ENCODE measurements around the gene PANK4. TPM values are rescaled to one million over a fixed set of nuclear protein-coding genes. Genes with fewer than 3 reads are reported as not detected.

The PANK4 gene
- total and polyA plus RNA-seq, 2 donors (not counting 3 experiments of a cell fraction or from before 2014, with no cell fraction given): 22.1 to 34.0 TPM

GRCh38 chr1:2534687-2535441 is 8.5 kb upstream of the PANK4 start:
- Histone ChIP-seq H3K27me3 (ENCODE audit: control insufficient read depth in 2 of 2, insufficient read depth in 2 of 2, low read length in 2 of 2) (peaks cover 10 to 14% of the 10 kb centered on the region in 2 experiments), H3K36me3 (ENCODE audit: control insufficient read depth in 2 of 2, extremely low read depth in 1 of 2, insufficient read depth in 2 of 2, low read length in 2 of 2) (no peaks in the 10 kb centered on the region), H4K20me1 (replicated peaks; ENCODE audit: control insufficient read depth, extremely low read depth, insufficient read depth, low read length) (no peaks in the 10 kb centered on the region), H3K9me3 (replicated peaks; ENCODE audit: control insufficient read depth, insufficient read depth, low read length) (no peaks in the 10 kb centered on the region), H3K9ac (replicated peaks; ENCODE audit: extremely low read depth, insufficient read depth, low read length) (no peak overlapping the region), H3K4me3 (replicated peaks in 1 of 3; ENCODE audit: insufficient read depth in 1 of 3, low read depth in 1 of 3, low read length in 3 of 3) (no peak overlapping the region), H3K4me2 (ENCODE audit: insufficient read depth, low read length) (no peak overlapping the region), H3K79me2 (ENCODE audit: control insufficient read depth, insufficient read depth, low read length) (no peaks in the 10 kb centered on the region), H2AFZ (ENCODE audit: low read depth, low read length) (no peak overlapping the region), H3K27ac (ENCODE audit: insufficient read depth, low read depth, low read length) (no peak overlapping the region), H3K4me1 (ENCODE audit: control insufficient read depth, extremely low read depth, insufficient read depth, low read length) (no peaks in the 10 kb centered on the region), H3K9me1 (replicated peaks; ENCODE audit: control insufficient read depth, extremely low read depth, insufficient read depth, low read length) (no peaks in the 10 kb centered on the region)
- CTCF ChIA-PET: interaction anchor here (1.5 kb wide), 1 partner anchor 7 kb away, joined by 5 read pairs; no protein-coding TSS in a partner anchor
- no TSS peak for BruUV-seq (replicated peaks)
- no peak for FAIRE-seq
- dilution Hi-C loops (cut with MboI; ENCODE audit: extremely low pct_ligation_motif_present, low sequenced_read_pairs): no loop called here
- POLR2A ChIA-PET: no interaction called here
- no peak for TF ChIP-seq JUN (IDR thresholded peaks at IDR 0.05; ENCODE audit: borderline replicate concordance, insufficient read depth, insufficient read length, low read depth)
- TF ChIP-seq FOS (IDR thresholded peaks at IDR 0.05; ENCODE audit: borderline replicate concordance, insufficient read depth, low read length): no peak
- no peak for TF ChIP-seq GATA2 (IDR thresholded peaks at IDR 0.05; ENCODE audit: insufficient read depth, insufficient read length, low read depth, low read length)
- no peak for TF ChIP-seq POLR2A (IDR thresholded peaks at IDR 0.05; ENCODE audit: low read depth, low read length)
- TF ChIP-seq MYC (IDR thresholded peaks at IDR 0.05; ENCODE audit: low read depth, low read length): no peak
- no peak for TF ChIP-seq EZH2 (IDR thresholded peaks at IDR 0.05; ENCODE audit: borderline replicate concordance, low read depth, low read length, severe bottlenecking)
- TF ChIP-seq, protein P1, sequence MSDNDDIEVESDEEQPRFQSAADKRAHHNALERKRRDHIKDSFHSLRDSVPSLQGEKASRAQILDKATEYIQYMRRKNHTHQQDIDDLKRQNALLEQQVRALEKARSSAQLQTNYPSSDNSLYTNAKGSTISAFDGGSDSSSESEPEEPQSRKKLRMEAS (IDR thresholded peaks at IDR 0.05; ENCODE audit: insufficient read depth, insufficient read length): no peak
- TF ChIP-seq, protein P2, sequence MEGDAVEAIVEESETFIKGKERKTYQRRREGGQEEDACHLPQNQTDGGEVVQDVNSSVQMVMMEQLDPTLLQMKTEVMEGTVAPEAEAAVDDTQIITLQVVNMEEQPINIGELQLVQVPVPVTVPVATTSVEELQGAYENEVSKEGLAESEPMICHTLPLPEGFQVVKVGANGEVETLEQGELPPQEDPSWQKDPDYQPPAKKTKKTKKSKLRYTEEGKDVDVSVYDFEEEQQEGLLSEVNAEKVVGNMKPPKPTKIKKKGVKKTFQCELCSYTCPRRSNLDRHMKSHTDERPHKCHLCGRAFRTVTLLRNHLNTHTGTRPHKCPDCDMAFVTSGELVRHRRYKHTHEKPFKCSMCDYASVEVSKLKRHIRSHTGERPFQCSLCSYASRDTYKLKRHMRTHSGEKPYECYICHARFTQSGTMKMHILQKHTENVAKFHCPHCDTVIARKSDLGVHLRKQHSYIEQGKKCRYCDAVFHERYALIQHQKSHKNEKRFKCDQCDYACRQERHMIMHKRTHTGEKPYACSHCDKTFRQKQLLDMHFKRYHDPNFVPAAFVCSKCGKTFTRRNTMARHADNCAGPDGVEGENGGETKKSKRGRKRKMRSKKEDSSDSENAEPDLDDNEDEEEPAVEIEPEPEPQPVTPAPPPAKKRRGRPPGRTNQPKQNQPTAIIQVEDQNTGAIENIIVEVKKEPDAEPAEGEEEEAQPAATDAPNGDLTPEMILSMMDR (IDR thresholded peaks at IDR 0.05; ENCODE audit: extremely low read depth in 1 of 2, insufficient read depth in 1 of 2, low read depth in 1 of 2, low read length in 2 of 2): no peak
- intact Hi-C loops (cut with micrococcal nuclease): no loop called here
- DNase-seq (ENCODE audit: low read depth, low spot score): no peak

Measured in endothelial cell of umbilical vein (primary cell).